Measurements from ENCODE around the gene AGBL3. TPM values are rescaled to one million over a fixed set of nuclear protein-coding genes. Genes with fewer than 3 reads are reported as not detected.
"Not testable (repeated sequence)": the region's sequence is repeated elsewhere in the genome, so short reads cannot be mapped to it uniquely, and the experiment has no call there.

Gene AGBL3
- total RNA-seq, 4 donors from 2014 or later = 0.69 to 2.8 (median 0.92) TPM

DNA sequence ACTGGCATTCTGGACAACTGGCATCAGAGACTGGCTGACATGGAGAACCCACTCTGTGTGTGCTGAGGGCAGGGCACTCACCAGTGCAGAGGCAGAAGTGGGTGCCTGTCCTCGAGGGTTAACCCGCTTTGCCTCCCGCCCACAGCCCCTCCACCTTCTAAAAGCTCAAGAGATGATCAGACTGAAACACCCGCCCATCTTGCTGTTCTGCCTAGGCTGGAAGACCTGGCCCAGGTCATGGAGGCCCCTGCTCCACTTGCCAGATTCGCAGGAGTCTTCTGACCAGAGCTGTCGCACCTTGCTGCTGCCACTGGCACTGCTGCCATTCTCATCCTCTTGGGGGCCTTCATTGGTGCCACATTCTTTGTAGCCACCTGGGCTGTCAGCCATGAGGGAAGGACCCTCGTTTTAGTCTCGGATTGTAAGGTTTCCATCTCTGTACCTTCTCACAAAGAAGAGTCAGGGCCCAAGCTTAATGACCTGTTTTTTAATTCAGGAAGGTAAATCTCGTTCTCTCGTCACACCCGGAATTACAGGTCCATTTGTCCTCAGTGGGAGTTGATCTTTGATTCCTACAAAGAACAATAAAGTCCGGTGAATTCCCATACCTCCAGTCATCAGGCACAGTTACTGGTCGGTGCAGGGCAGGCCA lies 182.3 kb downstream of the AGBL3 start:
- 88 to 93% methylated on average over 13 of the region's 13 CpGs for WGBS, 2 donors
- H3K4me3 ChIP-seq (ENCODE audit: low read depth, poor library complexity, severe bottlenecking) = no peak overlapping the region

DNA sequence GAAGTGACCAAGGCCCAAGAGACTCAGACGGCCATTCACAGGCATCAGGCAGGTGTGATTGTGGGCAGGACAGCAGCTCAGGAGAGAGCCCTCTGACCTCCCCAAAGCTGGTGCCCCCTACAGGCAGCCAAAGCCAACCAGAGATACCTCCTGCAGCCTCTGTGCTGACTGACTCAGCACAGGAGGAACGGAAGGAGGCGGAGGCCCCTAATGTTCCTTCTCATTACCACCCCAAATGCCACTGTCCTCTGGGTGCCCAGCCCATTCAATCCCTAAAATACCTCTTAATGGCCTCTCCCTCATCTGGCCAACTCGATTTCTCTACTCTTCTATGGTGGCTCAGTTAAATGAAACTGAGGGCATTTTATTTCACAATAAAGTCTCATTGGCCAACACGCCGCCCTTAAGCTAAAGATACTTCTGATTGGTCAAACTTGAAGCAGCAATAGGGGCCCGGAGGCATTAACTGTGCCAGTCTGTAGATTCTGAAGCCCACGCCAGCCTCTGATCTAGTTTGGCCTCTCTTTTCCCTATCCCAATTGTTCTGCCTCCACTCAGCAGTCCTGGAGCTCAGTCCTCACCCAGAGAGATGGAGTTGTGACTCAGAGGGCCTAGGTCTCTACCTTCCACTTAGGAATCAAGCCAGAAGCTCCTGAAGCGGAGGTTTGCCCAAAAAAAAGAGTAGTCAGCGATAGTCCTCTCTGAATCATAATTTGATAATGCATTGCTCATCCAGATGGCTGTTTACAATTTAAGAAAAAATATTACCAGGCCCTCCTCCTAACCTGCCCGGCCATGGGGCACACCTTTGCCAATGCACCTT lies 183.0 kb downstream of the AGBL3 start:
- intact Hi-C loops (cut with DNase I; ENCODE audit: low total_unique reads) = no loop called here
- WGBS, 2 donors = 50 to 57% methylated on average over 11 of the region's 11 CpGs
- peak in 1 of 2 donors; percentile 82 for DNase-seq (ENCODE audit: low spot score in 2 of 2)
- no peak for TF ChIP-seq POLR2A (IDR thresholded peaks at IDR 0.05)
- TF ChIP-seq, protein P1, sequence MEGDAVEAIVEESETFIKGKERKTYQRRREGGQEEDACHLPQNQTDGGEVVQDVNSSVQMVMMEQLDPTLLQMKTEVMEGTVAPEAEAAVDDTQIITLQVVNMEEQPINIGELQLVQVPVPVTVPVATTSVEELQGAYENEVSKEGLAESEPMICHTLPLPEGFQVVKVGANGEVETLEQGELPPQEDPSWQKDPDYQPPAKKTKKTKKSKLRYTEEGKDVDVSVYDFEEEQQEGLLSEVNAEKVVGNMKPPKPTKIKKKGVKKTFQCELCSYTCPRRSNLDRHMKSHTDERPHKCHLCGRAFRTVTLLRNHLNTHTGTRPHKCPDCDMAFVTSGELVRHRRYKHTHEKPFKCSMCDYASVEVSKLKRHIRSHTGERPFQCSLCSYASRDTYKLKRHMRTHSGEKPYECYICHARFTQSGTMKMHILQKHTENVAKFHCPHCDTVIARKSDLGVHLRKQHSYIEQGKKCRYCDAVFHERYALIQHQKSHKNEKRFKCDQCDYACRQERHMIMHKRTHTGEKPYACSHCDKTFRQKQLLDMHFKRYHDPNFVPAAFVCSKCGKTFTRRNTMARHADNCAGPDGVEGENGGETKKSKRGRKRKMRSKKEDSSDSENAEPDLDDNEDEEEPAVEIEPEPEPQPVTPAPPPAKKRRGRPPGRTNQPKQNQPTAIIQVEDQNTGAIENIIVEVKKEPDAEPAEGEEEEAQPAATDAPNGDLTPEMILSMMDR (IDR thresholded peaks at IDR 0.05) = no peak
- peak overlapping the region; percentile 90 for H3K4me3 ChIP-seq (ENCODE audit: low read depth, poor library complexity, severe bottlenecking)

More for the DNA sequence above, 182.3 kb downstream of the AGBL3 start:
- TF ChIP-seq, protein P1 (IDR thresholded peaks at IDR 0.05) = no peak
- TF ChIP-seq POLR2A (IDR thresholded peaks at IDR 0.05) = no peak
- DNase-seq (ENCODE audit: low spot score in 2 of 2) = peak in 1 of 2 donors; percentile 67
- intact Hi-C loops (cut with DNase I; ENCODE audit: low total_unique reads) = no loop called here

GRCh38 chr7:135169964-135170273 lies 183.6 kb downstream of the AGBL3 start:
- peak overlapping the region; percentile 90 for H3K4me3 ChIP-seq (ENCODE audit: low read depth, poor library complexity, severe bottlenecking)
- WGBS, 2 donors = 0% methylated on average over 16 to 17 of the region's 17 CpGs
- no peak for DNase-seq (ENCODE audit: low spot score in 2 of 2)
- intact Hi-C loops (cut with DNase I; ENCODE audit: low total_unique reads) = no loop called here
- TF ChIP-seq, protein P1 (IDR thresholded peaks at IDR 0.05) = no peak
- no peak for TF ChIP-seq POLR2A (IDR thresholded peaks at IDR 0.05)

- peak; percentile 87 to 98 for DNase-seq (ENCODE audit: low spot score in 2 of 2)
- no peak for TF ChIP-seq POLR2A (IDR thresholded peaks at IDR 0.05)
- TF ChIP-seq, protein P1 (IDR thresholded peaks at IDR 0.05) = peak in 1 of 3 donors; percentile 14
- intact Hi-C loops (cut with DNase I; ENCODE audit: low total_unique reads) = no loop called here
- peak within 1 kb of the TSS; percentile 90 for H3K4me3 ChIP-seq (ENCODE audit: low read depth, poor library complexity, severe bottlenecking)
- WGBS, 2 donors = 0 to 1% methylated on average over 21 to 44 of the region's 77 CpGs
Measured at GRCh38 chr7:135170274-135170997, 184.1 kb downstream of the AGBL3 start, which contains the start of gene CYREN. TSS of gene CYREN (minus strand) at chr7:135170707. CDS start at chr7:135168922, 1,785 bp downstream.

- intact Hi-C loops (cut with DNase I; ENCODE audit: low total_unique reads) = not testable (repeated sequence)
- peak overlapping the region; percentile 90 for H3K4me3 ChIP-seq (ENCODE audit: low read depth, poor library complexity, severe bottlenecking)
- 20 to 24% methylated on average over 12 of the region's 12 CpGs for WGBS, 2 donors
- peak in 1 of 2 donors; percentile 70 for DNase-seq (ENCODE audit: low spot score in 2 of 2)
Measured at GRCh38 chr7:135170998-135171481, 184.7 kb downstream of the AGBL3 start.

- peak in 1 of 2 donors; percentile 91 for DNase-seq (ENCODE audit: low spot score in 2 of 2)
- intact Hi-C loops (cut with DNase I; ENCODE audit: low total_unique reads); H3K4me3 ChIP-seq (ENCODE audit: low read depth, poor library complexity, severe bottlenecking): not testable (repeated sequence)
- 42 to 59% methylated on average over 16 to 19 of the region's 19 CpGs for WGBS, 2 donors
Measured at GRCh38 chr7:135171581-135172291, 185.4 kb downstream of the AGBL3 start.

DNA sequence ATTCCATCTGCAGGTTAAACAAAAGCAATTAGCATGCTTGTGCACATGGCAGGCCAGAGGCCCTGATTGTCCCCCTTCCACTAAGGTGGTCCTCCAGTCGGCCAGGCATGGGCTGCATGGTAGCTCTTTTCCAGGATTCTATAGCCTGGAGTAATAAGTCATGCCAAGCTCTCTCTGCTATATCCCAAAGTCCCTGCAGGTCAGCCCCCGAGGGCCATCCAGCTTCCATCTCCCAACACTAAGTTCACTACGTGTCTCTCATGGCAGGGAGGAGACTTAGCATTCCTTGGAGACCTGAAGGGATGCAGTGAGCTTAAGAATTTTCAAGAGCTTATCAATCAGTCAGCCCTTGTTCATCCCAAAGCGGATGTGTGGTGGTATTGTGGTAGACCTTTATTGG lies 187.6 kb downstream of the AGBL3 start:
- peak in 1 of 2 donors; percentile 71 for DNase-seq (ENCODE audit: low spot score in 2 of 2)
- 74 to 86% methylated on average over 4 of the region's 4 CpGs for WGBS, 2 donors
- H3K4me3 ChIP-seq (ENCODE audit: low read depth, poor library complexity, severe bottlenecking); intact Hi-C loops (cut with DNase I; ENCODE audit: low total_unique reads): not testable (repeated sequence)
